ENCODE data around the gene ST3GAL6. TPM values are rescaled to one million over a fixed set of nuclear protein-coding genes. Genes with fewer than 3 reads are reported as not detected.
A peak's percentile ranks its signal among the peaks of the same experiment; 100 is the strongest.

ST3GAL6 gene
- polyA plus RNA-seq, 3 donors = 21.0 to 49.5 (median 22.8) TPM

- H3K4me3 ChIP-seq (replicated peaks in 1 of 3; ENCODE audit: low read depth in 2 of 3, low read length in 3 of 3) = no peak overlapping the region
- no peaks in the 10 kb centered on the region for H3K9me3 ChIP-seq (replicated peaks in 1 of 2; ENCODE audit: control insufficient read depth in 1 of 2, insufficient read depth in 1 of 2, low read length in 2 of 2)
- no peaks in the 10 kb centered on the region for H3K36me3 ChIP-seq (replicated peaks in 1 of 2; ENCODE audit: control insufficient read depth in 1 of 2, insufficient read depth in 2 of 2, low read length in 2 of 2)
- H3K4me2 ChIP-seq (replicated peaks; ENCODE audit: extremely low read depth, low read length, poor library complexity, severe bottlenecking) = no peak overlapping the region
- no peaks in the 10 kb centered on the region for H3K79me2 ChIP-seq (ENCODE audit: insufficient read depth, low read length)
- TF ChIP-seq CTCF (IDR thresholded peaks at IDR 0.05) = peak; percentile 91
- peaks cover 0 to 1% (median 0%) of the 10 kb centered on the region in 3 donors for H3K27me3 Mint-ChIP-seq (ENCODE audit: low read depth in 3 of 3)
- no peaks in the 10 kb centered on the region for H3K36me3 Mint-ChIP-seq
- H3K4me3 Mint-ChIP-seq = no peak overlapping the region
- H3K27me3 ChIP-seq (ENCODE audit: control insufficient read depth in 2 of 2, insufficient read depth in 2 of 2, low read length in 2 of 2) = no peaks in the 10 kb centered on the region
- no peaks in the 10 kb centered on the region for H4K20me1 ChIP-seq (ENCODE audit: insufficient read depth, low read length)
- no peaks in the 10 kb centered on the region for H3K9me3 Mint-ChIP-seq
- no peak overlapping the region for H3K9ac ChIP-seq (ENCODE audit: insufficient read depth, low read length, poor library complexity, severe bottlenecking)
- peaks cover 18 to 21% of the 10 kb centered on the region in 2 donors for H3K4me1 ChIP-seq (ENCODE audit: control insufficient read depth in 1 of 2, insufficient read depth in 2 of 2, low read length in 2 of 2)
- intact Hi-C loops (cut with micrococcal nuclease) = loop anchor here in 1 of 2 donors (5.0 kb wide), 1 partner anchor 216 kb away; no protein-coding TSS in a partner anchor
- no peak overlapping the region for H3K27ac ChIP-seq (ENCODE audit: low read depth in 1 of 2, low read length in 2 of 2)
- DNase-seq = peak; percentile 9 to 65 (median 40)
- no peak overlapping the region for H2AFZ ChIP-seq (ENCODE audit: insufficient read depth, low read depth, low read length, poor library complexity, severe bottlenecking)
- H3K4me1 Mint-ChIP-seq = peaks cover 22% of the 10 kb centered on the region
- no CpG with 5 or more reads among the region's 5 CpGs for WGBS (ENCODE audit: insufficient coverage)
- H3K27ac Mint-ChIP-seq = no peak overlapping the region
Measured at GRCh38 chr3:98812851-98813374, 49.8 kb downstream of the ST3GAL6 start.

- DNase-seq = no peak
- Histone ChIP-seq H3K4me3 (replicated peaks in 1 of 3; ENCODE audit: low read depth in 2 of 3, low read length in 3 of 3) (no peak overlapping the region), H3K27me3 (ENCODE audit: control insufficient read depth in 2 of 2, insufficient read depth in 2 of 2, low read length in 2 of 2) (no peaks in the 10 kb centered on the region), H3K27ac (ENCODE audit: low read depth in 1 of 2, low read length in 2 of 2) (no peak overlapping the region), H2AFZ (ENCODE audit: insufficient read depth, low read depth, low read length, poor library complexity, severe bottlenecking) (no peak overlapping the region), H3K9ac (ENCODE audit: insufficient read depth, low read length, poor library complexity, severe bottlenecking) (no peak overlapping the region), H3K4me1 (ENCODE audit: control insufficient read depth in 1 of 2, insufficient read depth in 2 of 2, low read length in 2 of 2) (peaks cover 12 to 14% of the 10 kb centered on the region in 2 donors), H3K9me3 (replicated peaks in 1 of 2; ENCODE audit: control insufficient read depth in 1 of 2, insufficient read depth in 1 of 2, low read length in 2 of 2) (no peaks in the 10 kb centered on the region), H4K20me1 (ENCODE audit: insufficient read depth, low read length) (no peaks in the 10 kb centered on the region), H3K36me3 (replicated peaks in 1 of 2; ENCODE audit: control insufficient read depth in 1 of 2, insufficient read depth in 2 of 2, low read length in 2 of 2) (no peaks in the 10 kb centered on the region), H3K4me2 (replicated peaks; ENCODE audit: extremely low read depth, low read length, poor library complexity, severe bottlenecking) (no peak overlapping the region), H3K79me2 (ENCODE audit: insufficient read depth, low read length) (no peaks in the 10 kb centered on the region)
- 100% methylated on average over 1 of the region's 5 CpGs for WGBS (ENCODE audit: insufficient coverage)
- peaks cover 13% of the 10 kb centered on the region for H3K4me1 Mint-ChIP-seq
- intact Hi-C loops (cut with micrococcal nuclease) = loop anchor here (2.0 to 5.0 kb wide), 2 partner anchors 212 to 218 kb away; no protein-coding TSS in a partner anchor
- H3K9me3 Mint-ChIP-seq = no peaks in the 10 kb centered on the region
- H3K27me3 Mint-ChIP-seq (ENCODE audit: low read depth in 3 of 3) = peaks cover 0 to 1% (median 0%) of the 10 kb centered on the region in 3 donors
- no peak overlapping the region for H3K27ac Mint-ChIP-seq
- no peak overlapping the region for H3K4me3 Mint-ChIP-seq
- TF ChIP-seq CTCF (IDR thresholded peaks at IDR 0.05) = no peak
- H3K36me3 Mint-ChIP-seq = no peaks in the 10 kb centered on the region
Measured at GRCh38 chr3:98814817-98815420, 51.8 kb downstream of the ST3GAL6 start.
